HEK293 (cell line): ENCODE measurements around the gene HBA1.

ENCODE experiments used
- CTCF ChIA-PET: fragments of 350-600 bp; formaldehyde crosslinking; extraction: SDS; loops from one replicate; lab custom pipeline; 2021; ENCODE audit warnings: antibody characterized with exemption; lab: Yijun Ruan, JAX
- POLR2A ChIA-PET: fragments of 300-600 bp; formaldehyde crosslinking; extraction: SDS; loops from one replicate; lab custom pipeline; 2020; ENCODE audit warnings: antibody characterized with exemption, inconsistent platforms; lab: Yijun Ruan, JAX
- H3K27ac ChIP-seq: fragments of 200-500 bp; sonication (Bioruptor generic); 2 replicates; pipeline ENCODE4 v1.5.1; 2014; ENCODE audit warnings: low read depth, low read length, control low read depth, inconsistent platforms; ENCODE audit errors: extremely low read depth
- H3K36me3 ChIP-seq, 2 experiments: fragments of 200-500 bp in 1 of 2; sonication (Bioruptor generic) in 1 of 2; 1 replicate in 1 of 2; 2 replicates in 1 of 2; pipeline ENCODE4 v1.5.1; 2014 to 2017; ENCODE audit warnings: inconsistent platforms in 2 of 2, low read length in 2 of 2; ENCODE audit not compliant: control insufficient read depth in 2 of 2, insufficient read depth in 1 of 2
- H3K4me1 ChIP-seq: fragments of 200-500 bp; sonication (Bioruptor generic); 2 replicates; pipeline ENCODE4 v1.5.1; 2014; ENCODE audit warnings: mild to moderate bottlenecking, low read length, inconsistent platforms; ENCODE audit not compliant: control insufficient read depth, insufficient read depth
- H3K4me3 ChIP-seq: 2 replicates; pipeline ENCODE4 v1.5.1; 2011; ENCODE audit warnings: low read depth, mild to moderate bottlenecking, control low read depth, low read length, moderate library complexity
- H3K9me3 ChIP-seq: fragments of 200-500 bp; sonication (Bioruptor generic); 2 replicates; pipeline ENCODE4 v1.5.1; 2014; ENCODE audit warnings: low read depth, low read length, inconsistent platforms; ENCODE audit not compliant: control insufficient read depth, insufficient read depth
- GLI4 ChIP-seq: fragments of 450-650 bp; formaldehyde crosslinking; IDR thresholded peaks from 2 replicates; pipeline ENCODE4 v1.5.1; 2016; ENCODE audit warnings: missing biosample characterization, missing genetic modification characterization
- SCRT1 ChIP-seq: fragments of 450-650 bp; formaldehyde crosslinking; IDR thresholded peaks from 2 replicates; pipeline ENCODE4 v1.5.1; 2016; ENCODE audit warnings: missing biosample characterization, missing genetic modification characterization, borderline replicate concordance
- TSHZ1 ChIP-seq: fragments of 450-650 bp; formaldehyde crosslinking; IDR thresholded peaks from 2 replicates; pipeline ENCODE4 v1.5.1; 2016; ENCODE audit warnings: missing biosample characterization, missing genetic modification characterization, borderline replicate concordance
- ZBTB11 ChIP-seq: fragments of 450-650 bp; formaldehyde crosslinking; conservative IDR thresholded peaks from 2 replicates; pipeline ENCODE4 v1.5.1; 2016; ENCODE audit warnings: low read depth, missing biosample characterization, missing genetic modification characterization
- ZIC2 ChIP-seq: fragments of 450-650 bp; formaldehyde crosslinking; IDR thresholded peaks from 2 replicates; pipeline ENCODE4 v1.5.1; 2016; ENCODE audit warnings: missing biosample characterization, missing genetic modification characterization
- ZNF138 ChIP-seq: fragments of 450-650 bp; formaldehyde crosslinking; IDR thresholded peaks from 2 replicates; pipeline ENCODE4 v1.5.1; 2016; ENCODE audit warnings: missing biosample characterization, missing genetic modification characterization, borderline replicate concordance
- ZNF274 ChIP-seq, 2 experiments: fragments of 200-500 bp in 1 of 2; fragments of 450-650 bp in 1 of 2; sonication (Bioruptor generic) in 1 of 2; formaldehyde crosslinking in 1 of 2; IDR thresholded peaks; 2 replicates each; pipeline versions ENCODE4 v1.5.1 to v1.6.1; 2014 to 2016; ENCODE audit warnings: borderline replicate concordance in 1 of 2, inconsistent platforms in 1 of 2, low read length in 1 of 2, missing biosample characterization in 1 of 2, missing genetic modification characterization in 1 of 2
- ZNF433 ChIP-seq: fragments of 450-650 bp; formaldehyde crosslinking; IDR thresholded peaks from 2 replicates; pipeline ENCODE4 v1.5.1; 2016; ENCODE audit warnings: missing biosample characterization, missing genetic modification characterization, low read depth
- ZNF449 ChIP-seq: fragments of 450-650 bp; formaldehyde crosslinking; IDR thresholded peaks from 2 replicates; pipeline ENCODE4 v1.5.1; 2017; ENCODE audit warnings: missing biosample characterization, mild to moderate bottlenecking, missing genetic modification characterization, moderate library complexity
- ZNF621 ChIP-seq: fragments of 450-650 bp; formaldehyde crosslinking; IDR thresholded peaks from 2 replicates; pipeline ENCODE4 v1.5.1; 2017; ENCODE audit warnings: missing biosample characterization, missing genetic modification characterization
- ZNF623 ChIP-seq: fragments of 450-650 bp; formaldehyde crosslinking; IDR thresholded peaks from 2 replicates; pipeline ENCODE4 v1.5.1; 2016; ENCODE audit warnings: missing biosample characterization, missing genetic modification characterization
- ZNF626 ChIP-seq: fragments of 450-650 bp; sonication (Bioruptor Pico); formaldehyde crosslinking; IDR thresholded peaks from 2 replicates; pipeline ENCODE4 v1.5.1; 2018; ENCODE audit warnings: missing biosample characterization, missing genetic modification characterization, inconsistent platforms
- ZNF639 ChIP-seq: fragments of 450-650 bp; formaldehyde crosslinking; IDR thresholded peaks from 2 replicates; pipeline ENCODE4 v1.5.1; 2016; ENCODE audit warnings: missing biosample characterization, missing genetic modification characterization
- ZNF785 ChIP-seq: fragments of 450-650 bp; formaldehyde crosslinking; IDR thresholded peaks from 2 replicates; pipeline ENCODE4 v1.5.1; 2016; ENCODE audit warnings: missing biosample characterization, missing genetic modification characterization

The HBA1 gene

GRCh38 chr16:166375-167121 lies 9.9 kb upstream of the HBA1 start (continued):
- TF ChIP-seq ZBTB11 (tag by site-specific recombination): no peak
- no peak for TF ChIP-seq SCRT1
- no peak for TF ChIP-seq ZNF433 (tag by site-specific recombination)
- TF ChIP-seq ZNF639 (tag by site-specific recombination): no peak

- POLR2A ChIA-PET: no interaction called here
- no peaks in the 10 kb centered on the region for H3K4me1 ChIP-seq
Measured at GRCh38 chr16:167122-167690, 9.3 kb upstream of the HBA1 start.

More at GRCh38 chr16:167122-167690, 9.3 kb upstream of the HBA1 start:
- no peak overlapping the region for H3K4me3 ChIP-seq
- H3K27ac ChIP-seq: no peak overlapping the region
- no peaks in the 10 kb centered on the region for H3K9me3 ChIP-seq
- H3K36me3 ChIP-seq: no peaks in the 10 kb centered on the region
- TF ChIP-seq TSHZ1 (tag by site-specific recombination): no peak
- TF ChIP-seq ZNF449 (tag by site-specific recombination): no peak
- no peak for TF ChIP-seq ZNF274 (IDR thresholded peaks at IDR 0.05; ENCODE audit: low read length)
- no peak for TF ChIP-seq ZNF274 (tag by site-specific recombination; IDR thresholded peaks at IDR 0.05; ENCODE audit: borderline replicate concordance)
- TF ChIP-seq ZNF785 (tag by site-specific recombination): no peak
- TF ChIP-seq ZNF626 (tag by site-specific recombination): no peak
- TF ChIP-seq ZIC2 (tag by site-specific recombination): no peak
- TF ChIP-seq GLI4 (tag by site-specific recombination): no peak
- no peak for TF ChIP-seq ZNF623 (tag by site-specific recombination)
- no peak for TF ChIP-seq ZNF621 (tag by site-specific recombination)
- TF ChIP-seq ZNF138 (tag by site-specific recombination): no peak
- TF ChIP-seq, all 188 proteins: peak for 0
- CTCF ChIA-PET: no interaction called here
